DND-41 (cell line): Measurements from ENCODE around the gene FDPS.

Experiments used
- ATAC-seq: fragments of 200-7000 bp; cut with Tn5 transposase; 3 replicates; pipeline ENCODE4 v1.9.1; 2021; ENCODE audit warnings: low read depth; ENCODE audit not compliant: insufficient read depth
- DNase-seq: peaks from one replicate; pipeline ENCODE4 v3.0.0-alpha.2; 2020
- H2AFZ ChIP-seq: 2 replicates; pipeline ENCODE4 v1.6.0; 2012; ENCODE audit warnings: low read depth, low read length
- H3K27ac ChIP-seq: 2 replicates; pipeline ENCODE4 v1.5.1; 2012; ENCODE audit warnings: low read length, inconsistent platforms
- H3K27me3 ChIP-seq: fragments of 200-600 bp; sonication (generic); 2 replicates; pipeline ENCODE4 v1.6.0; 2012; ENCODE audit warnings: low read length, mild to moderate bottlenecking, inconsistent platforms; ENCODE audit not compliant: insufficient read depth, poor library complexity
- H3K36me3 ChIP-seq: 2 replicates; pipeline ENCODE4 v1.5.1; 2012; ENCODE audit warnings: low read length, inconsistent platforms; ENCODE audit not compliant: insufficient read depth
- H3K4me1 ChIP-seq: 2 replicates; pipeline ENCODE4 v1.5.1; 2012; ENCODE audit warnings: mild to moderate bottlenecking, low read length; ENCODE audit not compliant: insufficient read depth
- H3K4me2 ChIP-seq: 2 replicates; pipeline ENCODE4 v1.6.0; 2012; ENCODE audit warnings: mild to moderate bottlenecking, moderate library complexity, low read length, inconsistent platforms; ENCODE audit not compliant: insufficient read depth
- H3K4me3 ChIP-seq, 2 experiments: fragments of 200-600 bp in 1 of 2; shearing (Covaris generic) in 1 of 2; 2 replicates each; pipeline ENCODE4 v1.5.1; 2012 to 2016; ENCODE audit warnings: inconsistent platforms in 2 of 2, low read length in 2 of 2, mild to moderate bottlenecking in 2 of 2, low read depth in 1 of 2, moderate library complexity in 1 of 2
- H3K79me2 ChIP-seq: 2 replicates; pipeline ENCODE4 v1.6.0; 2012; ENCODE audit warnings: low read length, inconsistent platforms; ENCODE audit not compliant: insufficient read depth
- H3K9ac ChIP-seq: 2 replicates; pipeline ENCODE4 v1.6.0; 2012; ENCODE audit warnings: low read depth, mild to moderate bottlenecking, inconsistent platforms, low read length, moderate library complexity
- H3K9me3 ChIP-seq: 2 replicates; pipeline ENCODE4 v1.5.1; 2012; ENCODE audit warnings: low read length, moderate library complexity, mild to moderate bottlenecking, inconsistent platforms; ENCODE audit not compliant: insufficient read depth, severe bottlenecking
- H4K20me1 ChIP-seq: 2 replicates; pipeline ENCODE4 v1.6.0; 2012; ENCODE audit warnings: low read length; ENCODE audit not compliant: insufficient read depth
- EZH2 ChIP-seq: IDR thresholded peaks from 3 replicates; pipeline ENCODE4 v1.6.1; 2012; ENCODE audit warnings: borderline replicate concordance, low read depth, mild to moderate bottlenecking, moderate library complexity, low read length, inconsistent platforms; ENCODE audit not compliant: severe bottlenecking
- TF ChIP-seq, protein P1 (sequence below): IDR thresholded peaks from 2 replicates; pipeline ENCODE4 v1.5.1; 2012; ENCODE audit warnings: borderline replicate concordance, low read length, moderate library complexity, mild to moderate bottlenecking; ENCODE audit not compliant: poor library complexity, severe bottlenecking; ENCODE audit errors: extremely low read depth

The FDPS gene

DNA sequence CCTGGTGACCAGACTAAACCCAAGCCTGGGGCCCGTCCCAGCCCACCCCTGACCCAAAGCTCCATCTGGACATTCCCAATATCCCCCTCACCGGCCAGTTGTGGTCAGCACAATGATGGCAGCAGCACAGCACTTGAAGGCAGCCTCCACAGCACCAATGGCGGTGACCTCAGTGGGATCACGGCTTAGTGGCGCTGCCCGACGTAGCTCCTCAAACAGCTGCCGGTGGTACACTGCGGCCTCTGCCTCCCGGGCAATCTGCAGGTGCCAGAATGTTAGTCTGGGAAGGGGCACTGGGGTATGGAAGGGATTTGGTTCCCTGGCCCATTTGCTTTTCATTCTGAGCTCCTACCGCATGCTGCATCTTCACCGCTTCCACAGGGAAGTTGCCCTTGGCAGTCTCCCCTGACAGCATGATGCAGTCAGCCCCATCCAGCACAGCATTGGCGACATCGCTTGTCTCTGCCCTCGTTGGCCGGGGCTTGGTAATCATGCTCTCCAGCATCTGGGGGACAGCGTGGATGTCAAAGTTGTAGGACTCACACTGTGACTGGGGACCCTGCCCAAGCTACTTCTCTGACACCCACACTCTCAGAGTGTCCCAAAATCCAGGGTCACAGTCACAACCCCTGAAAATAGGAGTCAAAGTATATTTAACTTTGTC lies 15.4 kb upstream of the FDPS start:
- no peak overlapping the region for H3K4me3 ChIP-seq

DNA sequence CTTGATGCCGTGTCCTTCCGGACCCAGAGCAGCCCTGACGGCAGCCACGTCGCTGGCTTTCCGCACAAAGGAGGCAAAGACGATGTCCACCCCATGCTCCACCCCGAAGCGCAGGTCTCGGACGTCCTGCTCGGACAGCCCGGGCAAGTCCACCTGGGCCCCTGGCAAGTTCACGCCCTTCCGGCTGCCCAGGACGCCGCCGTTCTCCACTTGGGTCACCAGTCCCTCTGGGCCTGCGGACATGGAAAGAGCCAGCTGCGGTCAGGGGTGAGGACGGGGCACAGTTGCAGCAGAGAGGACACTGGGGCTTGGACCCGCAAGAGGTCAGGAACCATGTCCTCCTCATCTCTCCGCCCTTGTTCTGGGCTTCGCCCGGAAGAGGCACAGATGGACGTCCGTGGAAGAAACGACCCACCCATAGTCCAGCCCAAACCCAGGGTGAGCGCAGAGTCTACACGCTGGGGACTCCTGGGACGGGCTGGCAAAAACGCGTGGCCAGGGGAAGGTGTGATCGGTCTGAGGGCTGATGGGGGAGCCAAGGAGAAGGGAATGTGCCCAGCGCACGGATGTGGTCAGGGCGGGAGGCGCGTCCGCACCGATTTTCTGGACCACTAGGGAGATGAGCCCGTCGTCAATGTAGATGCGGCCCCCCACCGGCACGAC lies 14.0 kb upstream of the FDPS start:
- no peak overlapping the region for H2AFZ ChIP-seq

More for the DNA sequence above, 15.4 kb upstream of the FDPS start:
- no peaks in the 10 kb centered on the region for H3K36me3 ChIP-seq
- DNase-seq, result no peak
- no peaks in the 10 kb centered on the region for H3K79me2 ChIP-seq
- no peak for ATAC-seq
- H3K9ac ChIP-seq, result no peak overlapping the region
- no peak overlapping the region for H3K27ac ChIP-seq
- no peaks in the 10 kb centered on the region for H3K4me1 ChIP-seq
- no peak overlapping the region for H3K4me2 ChIP-seq
- H4K20me1 ChIP-seq, result no peaks in the 10 kb centered on the region
- H3K9me3 ChIP-seq, result no peaks in the 10 kb centered on the region
- no peak overlapping the region for H2AFZ ChIP-seq
- no peak for TF ChIP-seq EZH2
- TF ChIP-seq, protein P1, sequence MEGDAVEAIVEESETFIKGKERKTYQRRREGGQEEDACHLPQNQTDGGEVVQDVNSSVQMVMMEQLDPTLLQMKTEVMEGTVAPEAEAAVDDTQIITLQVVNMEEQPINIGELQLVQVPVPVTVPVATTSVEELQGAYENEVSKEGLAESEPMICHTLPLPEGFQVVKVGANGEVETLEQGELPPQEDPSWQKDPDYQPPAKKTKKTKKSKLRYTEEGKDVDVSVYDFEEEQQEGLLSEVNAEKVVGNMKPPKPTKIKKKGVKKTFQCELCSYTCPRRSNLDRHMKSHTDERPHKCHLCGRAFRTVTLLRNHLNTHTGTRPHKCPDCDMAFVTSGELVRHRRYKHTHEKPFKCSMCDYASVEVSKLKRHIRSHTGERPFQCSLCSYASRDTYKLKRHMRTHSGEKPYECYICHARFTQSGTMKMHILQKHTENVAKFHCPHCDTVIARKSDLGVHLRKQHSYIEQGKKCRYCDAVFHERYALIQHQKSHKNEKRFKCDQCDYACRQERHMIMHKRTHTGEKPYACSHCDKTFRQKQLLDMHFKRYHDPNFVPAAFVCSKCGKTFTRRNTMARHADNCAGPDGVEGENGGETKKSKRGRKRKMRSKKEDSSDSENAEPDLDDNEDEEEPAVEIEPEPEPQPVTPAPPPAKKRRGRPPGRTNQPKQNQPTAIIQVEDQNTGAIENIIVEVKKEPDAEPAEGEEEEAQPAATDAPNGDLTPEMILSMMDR, result no peak
- H3K27me3 ChIP-seq, result no peaks in the 10 kb centered on the region

DNA sequence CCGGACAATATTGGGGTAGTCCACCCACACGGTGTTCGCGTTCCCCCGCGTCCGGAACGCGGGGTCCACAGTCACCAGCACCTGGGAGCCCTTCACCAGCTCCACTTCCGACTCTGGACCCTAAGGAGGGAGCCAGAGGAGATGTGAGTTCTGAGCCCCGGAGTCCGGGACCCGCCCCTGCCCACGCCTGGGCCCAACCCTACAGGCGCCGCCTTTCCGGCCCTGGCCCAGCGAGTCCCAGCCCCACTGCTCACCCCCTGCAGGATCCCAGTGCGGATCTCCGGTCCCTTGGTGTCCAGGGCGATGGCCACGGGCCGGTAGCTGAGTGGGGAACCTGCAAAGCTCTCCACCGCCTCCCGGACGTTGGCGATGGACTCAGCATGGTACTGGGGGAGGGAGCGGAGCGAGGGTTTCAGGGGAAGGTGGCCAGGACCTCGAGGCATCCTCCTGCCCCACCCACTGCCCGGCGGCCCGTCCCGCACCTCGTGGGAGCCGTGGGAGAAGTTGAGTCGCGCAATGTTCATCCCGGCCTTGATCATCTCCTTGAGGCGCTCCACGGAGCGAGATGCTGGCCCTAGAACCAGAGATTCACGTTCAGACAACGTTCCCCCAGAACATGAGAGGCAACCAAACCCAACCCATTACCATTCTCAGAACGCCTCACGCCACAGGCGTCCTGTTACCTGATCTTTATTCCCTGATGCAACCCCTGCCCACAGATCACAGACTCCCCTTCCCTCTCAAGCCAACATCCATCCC lies 13.3 kb upstream of the FDPS start:
- TF ChIP-seq, protein P1, result no peak
- no peak for TF ChIP-seq EZH2
- no peak overlapping the region for H3K9ac ChIP-seq
- H3K9me3 ChIP-seq, result no peaks in the 10 kb centered on the region
- no peak overlapping the region for H2AFZ ChIP-seq
- no peaks in the 10 kb centered on the region for H3K4me1 ChIP-seq
- no peaks in the 10 kb centered on the region for H3K27me3 ChIP-seq
- no peaks in the 10 kb centered on the region for H3K79me2 ChIP-seq
- no peaks in the 10 kb centered on the region for H3K36me3 ChIP-seq
- no peaks in the 10 kb centered on the region for H4K20me1 ChIP-seq
- ATAC-seq (no peak), DNase-seq (no peak)
- no peak overlapping the region for H3K4me3 ChIP-seq
- H3K4me2 ChIP-seq, result no peak overlapping the region
- no peak overlapping the region for H3K27ac ChIP-seq

More for the DNA sequence above, 14.0 kb upstream of the FDPS start:
- Histone ChIP-seq H3K27ac (no peak overlapping the region), H3K9ac (no peak overlapping the region), H3K4me1 (no peaks in the 10 kb centered on the region), H3K79me2 (no peaks in the 10 kb centered on the region), H3K4me2 (no peak overlapping the region), H3K27me3 (no peaks in the 10 kb centered on the region), H3K9me3 (no peaks in the 10 kb centered on the region), H3K36me3 (no peaks in the 10 kb centered on the region), H3K4me3 (no peak overlapping the region), H4K20me1 (no peaks in the 10 kb centered on the region)
- DNase-seq, result no peak
- no peak for TF ChIP-seq EZH2
- TF ChIP-seq, protein P1, result no peak
- no peak for ATAC-seq
